ENCODE data around the gene ETV1. TPM values are rescaled to one million over a fixed set of nuclear protein-coding genes. Genes with fewer than 3 reads are reported as not detected.

Gene ETV1
- total RNA-seq, result 1 to 10 TPM; 3.4 to 3.6 TPM

- H3K36me3 Mint-ChIP-seq (ENCODE audit: low read depth), result no peaks in the 10 kb centered on the region
- no peaks in the 10 kb centered on the region for H3K9me3 Mint-ChIP-seq
- peak; percentile 21 for DNase-seq
- POLR2A ChIA-PET, result interaction anchor here (0.9 to 1.4 kb wide), 4 partner anchors 9 to 1779 kb away, joined by 3 read pairs; partner anchors contain the start of gene TMEM106B
- no peak within 1 kb of the TSS for H3K27ac Mint-ChIP-seq
- H3K4me1 Mint-ChIP-seq, result no peaks in the 10 kb centered on the region
- H3K27me3 Mint-ChIP-seq, result peaks cover 9% of the 10 kb centered on the region
- H3K4me3 Mint-ChIP-seq, result no peak within 1 kb of the TSS
- CTCF ChIA-PET, result interaction anchor here (0.9 to 1.2 kb wide), 3 partner anchors 9 to 81 kb away, joined by 3 to 4 read pairs (median 4); no protein-coding TSS in a partner anchor
These were observed at the start of gene ETV1 for GRCh38 chr7:13989126-13989948. Gene ETV1, minus strand, starts transcription at chr7:13989666. Its CDS starts 614 bp downstream, at chr7:13989052.

- H3K27me3 Mint-ChIP-seq, result no peaks in the 10 kb centered on the region
- DNase-seq, result no peak
- POLR2A ChIA-PET, result no interaction called here
- H3K36me3 Mint-ChIP-seq (ENCODE audit: low read depth), result no peaks in the 10 kb centered on the region
- CTCF ChIA-PET, result no interaction called here
- no peak overlapping the region for H3K4me3 Mint-ChIP-seq
- no peaks in the 10 kb centered on the region for H3K9me3 Mint-ChIP-seq
- H3K27ac Mint-ChIP-seq, result no peak overlapping the region
- no peaks in the 10 kb centered on the region for H3K4me1 Mint-ChIP-seq
These were observed 34.9 kb upstream of the ETV1 start for GRCh38 chr7:14024406-14024805.

- Mint-ChIP-seq H3K4me3 (no peak overlapping the region), H3K36me3 (ENCODE audit: low read depth) (no peaks in the 10 kb centered on the region), H3K4me1 (no peaks in the 10 kb centered on the region), H3K27me3 (no peaks in the 10 kb centered on the region), H3K27ac (no peak overlapping the region), H3K9me3 (no peaks in the 10 kb centered on the region)
- no peak for DNase-seq
- ChIA-PET CTCF (no interaction called here), POLR2A (no interaction called here)
These were observed 34.4 kb upstream of the ETV1 start for GRCh38 chr7:14023838-14024237.

GRCh38 chr7:14023342-14023741 is 33.9 kb upstream of the ETV1 start:
- ChIA-PET CTCF (no interaction called here), POLR2A (no interaction called here)
- no peak for DNase-seq
- Mint-ChIP-seq H3K9me3 (no peaks in the 10 kb centered on the region), H3K4me3 (no peak overlapping the region), H3K4me1 (no peaks in the 10 kb centered on the region), H3K36me3 (ENCODE audit: low read depth) (no peaks in the 10 kb centered on the region), H3K27ac (no peak overlapping the region), H3K27me3 (no peaks in the 10 kb centered on the region)

GRCh38 chr7:14021069-14021468 is 31.6 kb upstream of the ETV1 start:
- no peak overlapping the region for H3K27ac Mint-ChIP-seq
- H3K4me3 Mint-ChIP-seq, result no peak overlapping the region
- H3K9me3 Mint-ChIP-seq, result no peaks in the 10 kb centered on the region
- ChIA-PET POLR2A (no interaction called here), CTCF (no interaction called here)
- no peak for DNase-seq
- no peaks in the 10 kb centered on the region for H3K27me3 Mint-ChIP-seq
- no peaks in the 10 kb centered on the region for H3K4me1 Mint-ChIP-seq
- no peaks in the 10 kb centered on the region for H3K36me3 Mint-ChIP-seq (ENCODE audit: low read depth)

GRCh38 chr7:14020339-14020900 is 31.0 kb upstream of the ETV1 start:
- Mint-ChIP-seq H3K36me3 (ENCODE audit: low read depth) (no peaks in the 10 kb centered on the region), H3K9me3 (no peaks in the 10 kb centered on the region), H3K27me3 (no peaks in the 10 kb centered on the region), H3K4me3 (no peak overlapping the region), H3K27ac (no peak overlapping the region), H3K4me1 (no peaks in the 10 kb centered on the region)
- ChIA-PET CTCF (no interaction called here), POLR2A (no interaction called here)
- DNase-seq, result no peak

GRCh38 chr7:14018751-14019150 is 29.3 kb upstream of the ETV1 start:
- Mint-ChIP-seq H3K4me1 (no peaks in the 10 kb centered on the region), H3K36me3 (ENCODE audit: low read depth) (no peaks in the 10 kb centered on the region), H3K4me3 (no peak overlapping the region), H3K27me3 (no peaks in the 10 kb centered on the region), H3K9me3 (no peaks in the 10 kb centered on the region), H3K27ac (no peak overlapping the region)
- DNase-seq, result no peak
- CTCF ChIA-PET, result no interaction called here
- POLR2A ChIA-PET, result no interaction called here

- no peak overlapping the region for H3K4me3 Mint-ChIP-seq
- no peaks in the 10 kb centered on the region for H3K4me1 Mint-ChIP-seq
- H3K36me3 Mint-ChIP-seq (ENCODE audit: low read depth), result no peaks in the 10 kb centered on the region
- ChIA-PET CTCF (no interaction called here), POLR2A (no interaction called here)
- DNase-seq, result no peak
- H3K27ac Mint-ChIP-seq, result no peak overlapping the region
- H3K9me3 Mint-ChIP-seq, result no peaks in the 10 kb centered on the region
- no peaks in the 10 kb centered on the region for H3K27me3 Mint-ChIP-seq
These were observed 27.5 kb upstream of the ETV1 start for GRCh38 chr7:14016950-14017349.

- no peaks in the 10 kb centered on the region for H3K27me3 Mint-ChIP-seq
- H3K4me1 Mint-ChIP-seq, result no peaks in the 10 kb centered on the region
- no peak overlapping the region for H3K4me3 Mint-ChIP-seq
- H3K9me3 Mint-ChIP-seq, result no peaks in the 10 kb centered on the region
- DNase-seq, result no peak
- H3K36me3 Mint-ChIP-seq (ENCODE audit: low read depth), result no peaks in the 10 kb centered on the region
- POLR2A ChIA-PET, result no interaction called here
- no peak overlapping the region for H3K27ac Mint-ChIP-seq
- CTCF ChIA-PET, result no interaction called here
These were observed 24.4 kb upstream of the ETV1 start for GRCh38 chr7:14013898-14014297.

GRCh38 chr7:14009453-14010418 is 20.3 kb upstream of the ETV1 start:
- DNase-seq, result no peak
- H3K9me3 Mint-ChIP-seq, result no peaks in the 10 kb centered on the region
- H3K4me3 Mint-ChIP-seq, result no peak overlapping the region
- ChIA-PET POLR2A (interaction anchor here (1.0 to 1.5 kb wide), 2 partner anchors 12 to 19 kb away, joined by 3 to 5 read pairs; no protein-coding TSS in a partner anchor), CTCF (interaction anchor here (0.7 kb wide), 2 partner anchors 361 to 501 kb away, joined by 3 to 4 read pairs; no protein-coding TSS in a partner anchor)
- H3K27me3 Mint-ChIP-seq, result peaks cover 2% of the 10 kb centered on the region
- H3K27ac Mint-ChIP-seq, result no peak overlapping the region
- H3K4me1 Mint-ChIP-seq, result no peaks in the 10 kb centered on the region
- H3K36me3 Mint-ChIP-seq (ENCODE audit: low read depth), result no peaks in the 10 kb centered on the region

- no peaks in the 10 kb centered on the region for H3K9me3 Mint-ChIP-seq
- no peak overlapping the region for H3K27ac Mint-ChIP-seq
- no peak overlapping the region for H3K4me3 Mint-ChIP-seq
- POLR2A ChIA-PET, result no interaction called here
- no peaks in the 10 kb centered on the region for H3K4me1 Mint-ChIP-seq
- no peak for DNase-seq
- CTCF ChIA-PET, result no interaction called here
- no peaks in the 10 kb centered on the region for H3K36me3 Mint-ChIP-seq (ENCODE audit: low read depth)
- H3K27me3 Mint-ChIP-seq, result no peaks in the 10 kb centered on the region
These were observed 11.7 kb upstream of the ETV1 start for GRCh38 chr7:14001139-14001538.

GRCh38 chr7:14000247-14000646 is 10.8 kb upstream of the ETV1 start:
- POLR2A ChIA-PET, result interaction anchor here (0.8 kb wide), 1 partner anchor 13 kb away, joined by 3 read pairs; no protein-coding TSS in a partner anchor
- Mint-ChIP-seq H3K9me3 (no peaks in the 10 kb centered on the region), H3K4me1 (no peaks in the 10 kb centered on the region), H3K4me3 (no peak overlapping the region), H3K27me3 (no peaks in the 10 kb centered on the region), H3K27ac (no peak overlapping the region), H3K36me3 (ENCODE audit: low read depth) (no peaks in the 10 kb centered on the region)
- CTCF ChIA-PET, result no interaction called here
- no peak for DNase-seq

- H3K27me3 Mint-ChIP-seq, result no peaks in the 10 kb centered on the region
- H3K9me3 Mint-ChIP-seq, result no peaks in the 10 kb centered on the region
- H3K4me3 Mint-ChIP-seq, result no peak overlapping the region
- H3K36me3 Mint-ChIP-seq (ENCODE audit: low read depth), result no peaks in the 10 kb centered on the region
- DNase-seq, result no peak
- H3K27ac Mint-ChIP-seq, result no peak overlapping the region
- CTCF ChIA-PET, result interaction anchor here (1.3 kb wide), 1 partner anchor 9 kb away, joined by 4 read pairs; no protein-coding TSS in a partner anchor
- POLR2A ChIA-PET, result no interaction called here
- H3K4me1 Mint-ChIP-seq, result no peaks in the 10 kb centered on the region
These were observed 9.4 kb upstream of the ETV1 start for GRCh38 chr7:13998866-13999265.

Data from activated CD4-positive, alpha-beta memory T cell treated with anti-CD3 and anti-CD28 coated beads, Interleukin-2, amount 10 ng/mL, durations not matched to agents 7 days and 5 days (primary cell).